Amniotic epithelial cell (primary cell): ENCODE measurements around the gene RPL13A.

Source experiments
- DNase-seq: peaks from one replicate; pipeline ENCODE4 v3.0.0-alpha.2; 2010; ENCODE audit warnings: low read depth

RPL13A gene

GRCh38 chr19:49507803-49508494 is 20.5 kb downstream of the RPL13A start:
- DNase-seq = no peak

- no peak for DNase-seq
Observed at GRCh38 chr19:49512970-49513745, 25.8 kb downstream of the RPL13A start.

- DNase-seq = no peak
Observed at GRCh38 chr19:49513746-49514118, 26.3 kb downstream of the RPL13A start.

GRCh38 chr19:49514151-49514550 is 26.7 kb downstream of the RPL13A start:
- no peak for DNase-seq

- DNase-seq = peak; percentile 90
Observed at GRCh38 chr19:49515767-49516166, 28.4 kb downstream of the RPL13A start.

DNA sequence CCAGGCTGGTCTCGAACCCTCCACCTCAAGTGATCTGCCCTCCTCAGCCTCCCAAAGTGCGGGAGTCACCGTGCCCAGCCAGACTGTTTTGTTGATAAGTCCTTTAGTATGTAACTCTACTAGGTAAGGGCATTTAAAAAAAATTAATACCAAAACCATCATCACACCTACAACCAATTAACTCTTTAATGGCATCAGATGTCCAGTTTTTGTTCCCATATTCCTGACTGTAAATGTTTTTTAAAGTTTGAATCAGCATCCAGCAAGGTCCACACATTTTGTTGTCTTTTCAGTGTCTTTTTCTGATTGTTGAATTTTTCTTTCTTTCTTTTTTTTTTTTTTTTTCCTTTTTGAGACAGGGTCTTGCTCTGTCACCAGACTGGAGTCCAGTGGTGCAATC is 30.6 kb downstream of the RPL13A start:
- DNase-seq = no peak

DNA sequence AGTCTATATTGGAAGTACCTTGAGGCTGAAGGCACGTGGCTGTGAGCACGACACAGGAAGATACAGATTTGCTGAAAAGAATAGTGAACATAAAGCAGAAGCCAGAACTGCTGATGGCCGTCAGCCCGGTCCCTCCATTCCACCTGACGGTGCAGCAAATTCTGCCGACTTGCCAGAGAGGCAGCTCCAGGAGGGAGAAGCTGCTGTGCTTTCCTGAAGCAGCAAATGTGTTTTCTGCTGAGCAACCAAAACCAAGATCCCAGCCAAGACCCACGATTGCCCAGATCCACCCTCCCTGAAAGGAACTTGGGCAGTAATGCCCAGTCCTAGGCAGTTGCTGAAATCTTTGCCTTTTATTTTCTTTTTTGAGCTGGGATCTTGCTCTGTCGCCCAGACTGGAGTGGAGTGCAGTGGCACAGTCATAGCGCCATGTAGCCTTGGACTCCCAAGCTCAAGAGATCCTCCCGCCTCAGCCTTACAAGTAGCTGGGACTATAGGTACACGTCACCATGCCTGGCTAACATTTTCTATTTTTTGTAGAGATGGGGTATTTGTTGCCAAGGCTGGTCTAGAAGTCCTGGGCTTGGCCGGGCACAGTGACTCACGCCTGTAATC is 33.4 kb downstream of the RPL13A start:
- DNase-seq = peak; percentile 29

GRCh38 chr19:49524812-49525455 is 37.5 kb downstream of the RPL13A start:
- DNase-seq = no peak

DNA sequence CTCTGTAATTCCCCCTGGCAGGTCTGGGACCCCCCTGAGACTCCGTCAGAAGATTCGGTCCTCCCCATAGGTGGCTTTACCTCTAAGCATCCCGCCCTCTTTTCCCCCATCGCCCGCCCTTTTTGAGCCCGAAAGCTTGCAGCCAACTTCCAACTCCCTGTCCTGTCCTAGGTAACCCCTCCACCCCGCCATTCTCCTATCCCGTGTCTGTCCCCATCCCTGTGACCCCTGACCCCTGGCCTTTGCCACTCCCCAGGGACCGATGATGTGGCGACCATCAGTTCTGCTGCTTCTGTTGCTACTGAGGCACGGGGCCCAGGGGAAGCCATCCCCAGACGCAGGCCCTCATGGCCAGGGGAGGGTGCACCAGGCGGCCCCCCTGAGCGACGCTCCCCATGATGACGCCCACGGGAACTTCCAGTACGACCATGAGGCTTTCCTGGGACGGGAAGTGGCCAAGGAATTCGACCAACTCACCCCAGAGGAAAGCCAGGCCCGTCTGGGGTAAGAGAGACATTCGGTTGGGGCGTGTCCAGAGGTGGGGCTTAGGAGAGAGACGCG is 40.9 kb downstream of the RPL13A start:
- peak; percentile 47 for DNase-seq

DNA sequence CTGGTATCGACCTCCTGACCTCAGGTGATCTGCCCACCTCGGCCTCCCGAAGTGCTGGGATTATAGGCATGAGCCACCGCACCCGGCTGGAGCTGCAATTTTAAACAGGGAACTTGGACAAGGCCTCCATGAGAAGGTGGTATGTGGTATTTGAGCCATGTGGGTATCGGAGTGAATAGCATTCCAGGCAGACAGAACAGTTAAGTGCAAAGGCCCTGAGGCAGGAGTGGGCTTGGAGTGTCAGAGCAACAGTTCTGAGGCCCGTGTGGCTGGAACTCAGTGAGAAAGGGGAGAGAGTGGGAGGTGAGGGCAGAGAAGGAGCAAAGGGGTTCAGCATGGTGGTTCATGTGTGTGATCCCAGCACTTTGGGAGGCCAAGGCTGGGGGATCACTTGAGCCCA is 43.3 kb downstream of the RPL13A start:
- DNase-seq = no peak

DNA sequence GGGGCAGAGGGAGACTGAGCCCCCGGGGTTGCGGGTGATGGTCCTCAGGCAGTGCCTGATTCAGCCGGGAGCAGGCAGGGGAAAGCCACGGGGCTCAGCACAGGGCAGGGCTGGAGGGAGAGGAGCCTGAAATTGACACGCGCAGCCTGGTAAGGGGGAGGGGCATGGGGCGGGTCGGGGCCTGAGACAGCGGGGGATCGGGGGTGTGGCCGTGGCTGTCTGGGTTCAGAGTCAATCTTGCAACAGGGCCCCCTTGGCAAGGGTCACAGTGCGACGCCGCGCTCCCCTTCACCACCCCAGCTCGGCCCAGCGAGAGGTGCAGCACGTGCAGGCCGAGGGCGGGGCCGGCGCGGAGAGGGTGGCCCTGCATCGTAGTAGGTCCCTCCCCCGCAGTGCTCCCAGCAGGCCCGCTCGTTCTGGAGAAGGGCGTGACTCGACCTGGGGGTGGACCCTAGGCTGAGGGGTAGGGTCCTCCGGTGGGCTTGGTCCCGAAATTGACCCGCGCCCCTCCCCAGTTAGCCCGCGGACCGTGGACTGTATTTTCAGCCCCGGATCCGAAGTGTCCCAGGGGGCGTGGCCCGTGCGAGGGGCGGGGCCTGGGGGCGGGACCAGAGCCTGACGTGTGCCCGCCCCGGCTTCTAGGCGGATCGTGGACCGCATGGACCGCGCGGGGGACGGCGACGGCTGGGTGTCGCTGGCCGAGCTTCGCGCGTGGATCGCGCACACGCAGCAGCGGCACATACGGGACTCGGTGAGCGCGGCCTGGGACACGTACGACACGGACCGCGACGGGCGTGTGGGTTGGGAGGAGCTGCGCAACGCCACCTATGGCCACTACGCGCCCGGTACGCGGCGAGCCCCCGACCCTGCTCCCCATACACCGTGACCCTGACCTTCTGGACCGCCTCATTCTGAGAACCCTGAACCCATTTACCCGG is 46.4 kb downstream of the RPL13A start:
- peak; percentile 55 for DNase-seq

DNA sequence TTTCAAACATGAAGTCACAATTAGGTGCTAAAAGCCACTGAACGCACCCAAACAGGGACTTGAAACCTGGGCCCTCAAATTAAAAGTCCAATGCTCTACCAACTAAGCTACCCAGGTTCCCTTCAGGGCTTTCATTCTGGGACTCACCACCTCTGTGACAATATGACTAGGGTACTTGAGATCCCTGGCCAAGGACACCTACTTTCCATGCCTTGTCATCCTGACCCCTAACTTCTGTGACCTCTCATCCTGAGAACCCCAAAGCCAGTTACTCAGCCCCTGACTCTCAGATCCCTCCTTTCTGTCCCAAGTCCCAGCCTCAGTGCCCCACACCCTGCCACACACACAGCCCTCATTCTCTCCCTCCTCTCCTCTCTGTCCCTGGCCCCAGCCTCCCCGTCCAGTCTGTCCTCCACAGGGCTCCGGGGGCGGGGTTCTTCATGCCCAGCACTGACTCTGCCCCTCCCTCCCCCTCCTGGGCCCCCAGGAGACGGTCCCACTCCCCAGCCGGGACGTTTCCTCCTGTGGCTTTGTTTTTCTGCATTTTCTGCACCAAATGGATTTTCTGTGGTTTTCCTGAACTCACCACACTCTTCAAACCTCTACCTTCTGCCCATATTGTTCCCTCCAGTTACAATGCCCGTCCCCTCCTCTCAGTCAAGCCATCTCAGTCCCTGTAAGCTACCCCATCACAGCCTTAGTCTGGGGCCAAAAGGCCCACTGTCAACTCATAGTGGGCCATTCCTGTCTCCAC is 47.4 kb downstream of the RPL13A start:
- no peak for DNase-seq

DNA sequence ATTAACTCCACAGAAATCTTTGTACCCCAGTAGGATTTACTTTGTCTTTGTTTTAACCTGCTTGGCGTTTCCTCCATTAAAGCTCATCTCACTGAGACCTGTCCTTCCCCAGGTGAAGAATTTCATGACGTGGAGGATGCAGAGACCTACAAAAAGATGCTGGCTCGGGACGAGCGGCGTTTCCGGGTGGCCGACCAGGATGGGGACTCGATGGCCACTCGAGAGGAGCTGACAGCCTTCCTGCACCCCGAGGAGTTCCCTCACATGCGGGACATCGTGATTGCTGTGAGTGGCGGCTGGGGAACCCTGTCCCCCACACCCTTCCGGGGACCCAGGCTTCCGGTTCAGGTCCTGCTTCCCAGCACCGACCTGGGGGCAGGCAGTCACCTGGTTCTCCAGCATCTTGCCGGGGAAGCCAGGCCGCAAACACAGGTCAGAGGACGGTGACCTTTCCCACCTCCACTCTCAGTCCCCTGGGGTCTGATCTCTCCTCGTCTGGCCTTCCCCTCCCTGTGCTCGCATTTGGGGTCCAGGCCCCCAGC is 49.6 kb downstream of the RPL13A start:
- no peak for DNase-seq

GRCh38 chr19:49538643-49539042 is 51.2 kb downstream of the RPL13A start:
- DNase-seq = no peak

GRCh38 chr19:49539192-49539952 is 52.0 kb downstream of the RPL13A start:
- no peak for DNase-seq
